Heart left ventricle (tissue), 13 donors: ENCODE results near the gene RALGPS1.

Experiments
- POLR2A ChIP-seq, 2 donors: fragments of 450-650 bp; IDR thresholded peaks; one replicate each; pipeline ENCODE4 v1.6.1; 2017; ENCODE audit warnings: antibody characterized with exemption in 2 of 2, mild to moderate bottlenecking in 2 of 2, moderate library complexity in 2 of 2
- TF ChIP-seq, protein P1 (sequence below), 12 donors: fragments of 200-600 bp; sonication (generic) in 4 of 12; IDR thresholded peaks; one replicate each; pipeline versions ENCODE4 v1.5.0 to v1.8.0; 2018 to 2022; ENCODE audit warnings: antibody characterized with exemption in 12 of 12, mild to moderate bottlenecking in 5 of 12
- donor health status: ischemic (EF 13 %, LVEDD 7.1; RV severe dilation, severe dysfunction).
- donor health status: DM: no; HTN: yes; CAD: no.
- donor health status: DM: no; HTN: no; CAD: no.
- donor health status: ischemic (EF 25% LVEDD 6.9; RV normal size, moderate dysfunction).
- donor health status: ischemic (EF 25% LVEDD 5.7; RV mildly dilated, moderate dysfunction).
- donor health status: ischemic (EF 35%, LVEDD 5.7; RV mildly dilated, moderate dysfunction).
- donor health status: nonischemic (EF 11% LVEDD 7.7; RV severe dilation, severe dysfunction).
- donor health status: DM: yes; HTN: yes; CAD: no.
- donor health status: PGD.
- donor health status: ischemic (EF 29% LVEDD 5.4; RV normal size, mild dysfunction).
- donor health status: nonischemic (EF 23%, LVEDD 6.1; RV moderate dilation, normal function).

DNA sequence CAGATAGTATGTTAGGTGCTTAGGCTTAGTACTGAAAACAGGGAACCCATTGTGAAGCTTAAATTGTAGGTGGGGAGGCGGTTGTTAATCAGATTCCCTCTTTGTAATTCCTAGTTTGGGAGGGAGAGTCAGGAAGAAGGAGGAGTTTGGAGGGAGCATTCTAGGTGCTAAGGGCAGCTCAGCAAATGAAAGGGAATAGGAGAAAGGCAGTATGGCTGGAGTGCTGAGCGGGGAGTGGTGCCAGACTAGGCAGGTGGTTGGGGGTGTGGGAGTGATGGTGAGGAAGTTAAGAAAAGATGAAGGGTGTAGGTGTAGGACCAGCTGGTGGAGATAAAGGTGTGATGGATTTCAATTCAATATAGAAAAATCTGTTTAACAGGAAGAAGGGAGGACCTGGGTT is 338.9 kb downstream of the RALGPS1 start:
- TF ChIP-seq POLR2A (IDR thresholded peaks at IDR 0.05), result no peak
- TF ChIP-seq, protein P1, sequence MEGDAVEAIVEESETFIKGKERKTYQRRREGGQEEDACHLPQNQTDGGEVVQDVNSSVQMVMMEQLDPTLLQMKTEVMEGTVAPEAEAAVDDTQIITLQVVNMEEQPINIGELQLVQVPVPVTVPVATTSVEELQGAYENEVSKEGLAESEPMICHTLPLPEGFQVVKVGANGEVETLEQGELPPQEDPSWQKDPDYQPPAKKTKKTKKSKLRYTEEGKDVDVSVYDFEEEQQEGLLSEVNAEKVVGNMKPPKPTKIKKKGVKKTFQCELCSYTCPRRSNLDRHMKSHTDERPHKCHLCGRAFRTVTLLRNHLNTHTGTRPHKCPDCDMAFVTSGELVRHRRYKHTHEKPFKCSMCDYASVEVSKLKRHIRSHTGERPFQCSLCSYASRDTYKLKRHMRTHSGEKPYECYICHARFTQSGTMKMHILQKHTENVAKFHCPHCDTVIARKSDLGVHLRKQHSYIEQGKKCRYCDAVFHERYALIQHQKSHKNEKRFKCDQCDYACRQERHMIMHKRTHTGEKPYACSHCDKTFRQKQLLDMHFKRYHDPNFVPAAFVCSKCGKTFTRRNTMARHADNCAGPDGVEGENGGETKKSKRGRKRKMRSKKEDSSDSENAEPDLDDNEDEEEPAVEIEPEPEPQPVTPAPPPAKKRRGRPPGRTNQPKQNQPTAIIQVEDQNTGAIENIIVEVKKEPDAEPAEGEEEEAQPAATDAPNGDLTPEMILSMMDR (IDR thresholded peaks at IDR 0.05), result no peak
